Measurements from ENCODE around the gene PRICKLE3.

DNA sequence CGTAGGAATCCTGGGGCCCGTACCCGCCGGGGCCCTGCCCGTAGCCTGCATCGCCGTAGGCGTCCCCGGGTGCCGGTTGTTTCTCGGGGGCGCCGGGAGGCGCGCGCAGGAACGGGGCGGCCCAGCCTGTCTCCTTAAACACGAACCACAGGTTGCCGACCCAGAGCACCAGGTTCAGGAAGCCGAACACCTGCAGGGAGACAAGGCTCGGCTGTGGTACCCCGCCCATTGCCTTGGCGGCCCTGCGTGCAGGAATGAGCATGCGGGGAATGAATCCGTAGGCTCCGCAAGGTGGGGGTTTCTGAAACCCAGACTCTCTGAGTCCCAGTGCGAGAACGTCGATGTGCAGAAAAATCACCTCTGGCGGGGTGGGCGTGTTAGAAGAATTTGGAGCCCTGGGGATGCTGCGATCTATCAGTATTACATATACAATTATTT lies 5.4 kb upstream of the PRICKLE3 start:
- TF ChIP-seq POLR2AphosphoS5 (IDR thresholded peaks at IDR 0.05; ENCODE audit: low read depth, low read length) (no peak), POLR2A (IDR thresholded peaks at IDR 0.05; ENCODE audit: low read depth, low read length) (no peak), TAF1 (IDR thresholded peaks at IDR 0.05; ENCODE audit: low read depth, low read length) (no peak), PAX5 (IDR thresholded peaks at IDR 0.05; ENCODE audit: insufficient read depth, low read length, severe bottlenecking) (no peak), SPI1 (IDR thresholded peaks at IDR 0.05; ENCODE audit: low read depth, low read length) (no peak), POU2F2 (IDR thresholded peaks at IDR 0.05; ENCODE audit: low read depth, low read length) (no peak)

Data from GM12891 (cell line).